Body of pancreas (tissue), 4 donors: ENCODE results near the gene CREB3L1. TPM values are rescaled to one million over a fixed set of nuclear protein-coding genes. Genes with fewer than 3 reads are reported as not detected.

Source experiments
- ATAC-seq: fragments of 150-250 bp; one replicate; pipeline ENCODE4 v1.9.1; 2016
- DNase-seq, 4 donors: peaks; one replicate each; pipeline ENCODE4 v3.0.0-alpha.2; 2019
- H3K27ac ChIP-seq, 4 donors: fragments of 200-600 bp; sonication (generic); 1 replicate in 3 of 4; 2 replicates in 1 of 4; pipeline versions ENCODE4 v1.5.1 to v1.6.1; 2016 to 2019; ENCODE audit warnings: mild to moderate bottlenecking in 1 of 4, mixed read lengths in 1 of 4, moderate library complexity in 1 of 4
- H3K27me3 ChIP-seq, 2 donors: fragments of 200-600 bp; sonication (generic); one replicate each; pipeline ENCODE4 v1.6.0; 2016; ENCODE audit warnings: mild to moderate bottlenecking in 1 of 2
- H3K36me3 ChIP-seq, 2 donors: fragments of 200-600 bp; sonication (generic); replicated peaks in 1 of 2; 2 replicates each; pipeline ENCODE4 v1.5.1; 2016; ENCODE audit warnings: low read depth in 2 of 2; ENCODE audit not compliant: insufficient read depth in 1 of 2
- H3K4me1 ChIP-seq: fragments of 200-600 bp; sonication (generic); one replicate; pipeline ENCODE4 v1.6.0; 2016
- H3K4me3 ChIP-seq, 2 donors: fragments of 200-600 bp; sonication (generic); 1 replicate in 1 of 2; 2 replicates in 1 of 2; pipeline ENCODE4 v1.5.1; 2016 to 2019
- H3K9me3 ChIP-seq, 3 donors: fragments of 200-600 bp; sonication (generic); 1 replicate in 2 of 3; 2 replicates in 1 of 3; pipeline ENCODE4 v1.5.1; 2016
- CTCF ChIP-seq, 7 experiments: fragments of 450-650 bp in 4 of 7; fragments of 200-600 bp in 3 of 7; sonication (generic) in 3 of 7; IDR thresholded peaks; one replicate each; pipeline ENCODE4 v1.5.1; 2016 to 2019; ENCODE audit warnings: antibody characterized with exemption in 7 of 7
- POLR2A ChIP-seq, 3 donors: fragments of 450-650 bp; IDR thresholded peaks; one replicate each; pipeline ENCODE4 v1.6.1; 2016; ENCODE audit warnings: antibody characterized with exemption in 3 of 3, mild to moderate bottlenecking in 2 of 3
- WGBS, 2 donors: methylation state at CpG; one replicate each; pipeline ENCODE4 v1.1.5; 2017; 5-methylcytosine and 5-hydroxymethylcytosine counted together
- intact Hi-C: fragments of 100-400 bp; cut with DNase I; formaldehyde crosslinking; loops from one replicate; pipeline ENCODE4 v1.15.1; 2023
- total RNA-seq, 2 donors: library from RNA; depleted of rRNA; stranded (reverse); fragments of >200 nt; gene quantifications; one replicate each; pipeline ENCODE4 v1.1.0, GENCODE V29; 2016

Gene CREB3L1
- total RNA-seq, 2 donors from 2014 or later: 20.8 to 22.7 TPM

- Histone ChIP-seq H3K4me3 (no peak overlapping the region), H3K9me3 (no peaks in the 10 kb centered on the region), H3K27me3 (peaks cover 0 to 15% of the 10 kb centered on the region in 2 donors), H3K27ac (no peak overlapping the region), H3K4me1 (peaks cover 16% of the 10 kb centered on the region), H3K36me3 (no peaks in the 10 kb centered on the region)
- DNase-seq: no peak
- no peak for TF ChIP-seq POLR2A (IDR thresholded peaks at IDR 0.05)
- TF ChIP-seq CTCF (IDR thresholded peaks at IDR 0.05): no peak
- WGBS, 2 donors: 35 to 55% methylated on average over 17 to 25 of the region's 25 CpGs
- ATAC-seq: no peak
- intact Hi-C loops: no loop called here
Observed at GRCh38 chr11:46333394-46333947, 56.0 kb downstream of the CREB3L1 start.

- Histone ChIP-seq H3K36me3 (no peaks in the 10 kb centered on the region), H3K4me3 (no peak overlapping the region), H3K9me3 (no peaks in the 10 kb centered on the region), H3K4me1 (peaks cover 24% of the 10 kb centered on the region), H3K27ac (no peak overlapping the region), H3K27me3 (peaks cover 0 to 15% of the 10 kb centered on the region in 2 donors)
- intact Hi-C loops: no loop called here
- DNase-seq (no peak), ATAC-seq (no peak)
- 95 to 100% methylated on average over 2 to 3 of the region's 3 CpGs for WGBS, 2 donors
- TF ChIP-seq POLR2A (IDR thresholded peaks at IDR 0.05) (no peak), CTCF (IDR thresholded peaks at IDR 0.05) (no peak)
Observed at GRCh38 chr11:46334211-46334610, 56.7 kb downstream of the CREB3L1 start.

DNA sequence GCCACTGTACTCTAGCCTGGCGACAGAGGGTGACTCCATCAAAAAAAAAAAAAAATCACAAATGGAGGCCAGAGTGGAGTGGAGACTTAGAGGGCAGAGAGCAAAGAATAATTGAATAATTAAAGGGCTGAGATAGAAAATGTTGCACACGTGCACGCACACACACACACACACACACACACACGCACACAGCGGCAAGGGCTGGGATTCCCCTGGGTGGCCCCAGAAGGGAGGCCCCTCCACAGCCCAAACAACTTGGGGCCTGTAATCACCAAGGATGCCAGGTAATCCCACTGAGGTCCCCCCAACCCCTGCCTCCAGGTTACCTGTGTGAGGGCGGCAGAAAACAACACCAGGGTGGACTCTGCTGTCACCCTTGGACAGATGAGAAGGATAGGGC lies 57.8 kb downstream of the CREB3L1 start:
- H3K27ac ChIP-seq: no peak overlapping the region
- no peaks in the 10 kb centered on the region for H3K36me3 ChIP-seq
- intact Hi-C loops: no loop called here
- WGBS, 2 donors: 90 to 93% methylated on average over 5 to 6 of the region's 6 CpGs
- no peak overlapping the region for H3K4me3 ChIP-seq
- H3K4me1 ChIP-seq: peaks cover 28% of the 10 kb centered on the region
- TF ChIP-seq POLR2A (IDR thresholded peaks at IDR 0.05) (no peak), CTCF (IDR thresholded peaks at IDR 0.05) (no peak)
- no peak for ATAC-seq
- no peak for DNase-seq
- no peaks in the 10 kb centered on the region for H3K9me3 ChIP-seq
- peaks cover 0 to 15% of the 10 kb centered on the region in 2 donors for H3K27me3 ChIP-seq

- Histone ChIP-seq H3K9me3 (no peaks in the 10 kb centered on the region), H3K27me3 (peaks cover 0 to 15% of the 10 kb centered on the region in 2 donors), H3K4me3 (no peak overlapping the region), H3K27ac (no peak overlapping the region), H3K4me1 (peaks cover 28% of the 10 kb centered on the region), H3K36me3 (no peaks in the 10 kb centered on the region)
- intact Hi-C loops: no loop called here
- ATAC-seq (no peak), DNase-seq (no peak)
- no peak for TF ChIP-seq POLR2A (IDR thresholded peaks at IDR 0.05)
- TF ChIP-seq CTCF (IDR thresholded peaks at IDR 0.05): no peak
- 89 to 96% methylated on average over 10 to 11 of the region's 11 CpGs for WGBS, 2 donors
Observed at GRCh38 chr11:46335890-46336562, 58.6 kb downstream of the CREB3L1 start.
